ENCODE measurements around the gene C17orf75. TPM values are rescaled to one million over a fixed set of nuclear protein-coding genes. Genes with fewer than 3 reads are reported as not detected.
A peak's percentile ranks its signal among the peaks of the same experiment; 100 is the strongest.

Gene C17orf75
- total RNA-seq, 3 donors from 2014 or later (not counting 1 experiment from before 2014, with no cell fraction given): 12.7 to 18.8 (median 13.3) TPM

DNA sequence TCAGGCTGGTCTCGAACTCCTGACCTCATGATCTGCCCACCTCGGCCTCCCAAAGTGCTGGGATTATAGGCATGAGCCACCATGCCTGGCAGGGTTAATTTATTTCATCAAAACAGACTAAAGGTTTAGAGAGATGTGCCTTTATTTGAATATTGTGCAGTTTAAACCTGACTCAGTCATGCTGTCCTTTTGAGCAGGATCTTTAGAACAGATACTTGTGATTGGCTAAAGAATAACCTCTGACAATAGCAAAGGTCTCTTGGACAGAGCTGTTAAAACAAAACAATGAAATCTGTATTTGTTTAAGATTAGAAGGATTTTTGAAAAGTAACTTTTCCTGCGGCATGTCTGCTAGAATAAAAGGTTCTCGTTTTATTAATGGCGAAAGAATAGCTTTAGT is 44.0 kb upstream of the C17orf75 start:
- no peak overlapping the region for H3K27ac ChIP-seq (ENCODE audit: low read length)
- peaks cover 18% of the 10 kb centered on the region for H3K36me3 ChIP-seq (ENCODE audit: control insufficient read depth, insufficient read depth, low read length)
- 97% methylated on average over 5 of the region's 5 CpGs for WGBS (ENCODE audit: insufficient coverage)
- H3K4me3 ChIP-seq (ENCODE audit: low read length): no peak overlapping the region
- no peaks in the 10 kb centered on the region for H3K27me3 ChIP-seq (ENCODE audit: control insufficient read depth, insufficient read depth, low read length)
- Mint-ChIP-seq H3K9me3 (no peaks in the 10 kb centered on the region), H3K36me3 (peaks cover 12% of the 10 kb centered on the region), H3K27ac (peak overlapping the region; percentile 3 to 64), H3K27me3 (ENCODE audit: low read depth in 2 of 2) (no peaks in the 10 kb centered on the region), H3K4me1 (peaks cover 22 to 25% of the 10 kb centered on the region in 2 donors), H3K4me3 (no peak overlapping the region)
- ATAC-seq (no peak), DNase-seq (no peak)
- intact Hi-C loops (cut with micrococcal nuclease): no loop called here
- TF ChIP-seq, protein P1, sequence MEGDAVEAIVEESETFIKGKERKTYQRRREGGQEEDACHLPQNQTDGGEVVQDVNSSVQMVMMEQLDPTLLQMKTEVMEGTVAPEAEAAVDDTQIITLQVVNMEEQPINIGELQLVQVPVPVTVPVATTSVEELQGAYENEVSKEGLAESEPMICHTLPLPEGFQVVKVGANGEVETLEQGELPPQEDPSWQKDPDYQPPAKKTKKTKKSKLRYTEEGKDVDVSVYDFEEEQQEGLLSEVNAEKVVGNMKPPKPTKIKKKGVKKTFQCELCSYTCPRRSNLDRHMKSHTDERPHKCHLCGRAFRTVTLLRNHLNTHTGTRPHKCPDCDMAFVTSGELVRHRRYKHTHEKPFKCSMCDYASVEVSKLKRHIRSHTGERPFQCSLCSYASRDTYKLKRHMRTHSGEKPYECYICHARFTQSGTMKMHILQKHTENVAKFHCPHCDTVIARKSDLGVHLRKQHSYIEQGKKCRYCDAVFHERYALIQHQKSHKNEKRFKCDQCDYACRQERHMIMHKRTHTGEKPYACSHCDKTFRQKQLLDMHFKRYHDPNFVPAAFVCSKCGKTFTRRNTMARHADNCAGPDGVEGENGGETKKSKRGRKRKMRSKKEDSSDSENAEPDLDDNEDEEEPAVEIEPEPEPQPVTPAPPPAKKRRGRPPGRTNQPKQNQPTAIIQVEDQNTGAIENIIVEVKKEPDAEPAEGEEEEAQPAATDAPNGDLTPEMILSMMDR (IDR thresholded peaks at IDR 0.05): no peak
- no peaks in the 10 kb centered on the region for H3K4me1 ChIP-seq (ENCODE audit: control insufficient read depth, insufficient read depth, low read length)
- no peaks in the 10 kb centered on the region for H3K9me3 ChIP-seq (ENCODE audit: control insufficient read depth, insufficient read depth, low read length)

DNA sequence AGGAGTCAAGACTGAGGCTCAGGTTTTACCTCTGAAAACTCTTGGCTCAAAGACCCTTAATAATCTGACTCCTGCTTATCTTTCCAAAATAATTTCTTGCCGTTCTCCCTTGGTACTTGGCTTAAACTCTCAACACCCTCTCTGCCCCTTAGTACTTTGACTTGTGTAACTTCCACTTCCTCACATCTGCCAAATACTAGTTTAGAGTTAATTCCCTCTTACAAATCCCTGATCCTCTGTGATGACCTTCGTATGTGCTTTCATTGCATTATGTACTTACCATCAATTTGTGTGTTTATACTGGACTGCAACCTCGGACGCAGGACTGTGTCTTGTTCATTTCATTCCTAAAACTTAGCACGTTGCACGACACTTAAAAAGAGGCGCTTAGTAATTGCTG is 43.1 kb upstream of the C17orf75 start:
- intact Hi-C loops (cut with micrococcal nuclease): no loop called here

DNA sequence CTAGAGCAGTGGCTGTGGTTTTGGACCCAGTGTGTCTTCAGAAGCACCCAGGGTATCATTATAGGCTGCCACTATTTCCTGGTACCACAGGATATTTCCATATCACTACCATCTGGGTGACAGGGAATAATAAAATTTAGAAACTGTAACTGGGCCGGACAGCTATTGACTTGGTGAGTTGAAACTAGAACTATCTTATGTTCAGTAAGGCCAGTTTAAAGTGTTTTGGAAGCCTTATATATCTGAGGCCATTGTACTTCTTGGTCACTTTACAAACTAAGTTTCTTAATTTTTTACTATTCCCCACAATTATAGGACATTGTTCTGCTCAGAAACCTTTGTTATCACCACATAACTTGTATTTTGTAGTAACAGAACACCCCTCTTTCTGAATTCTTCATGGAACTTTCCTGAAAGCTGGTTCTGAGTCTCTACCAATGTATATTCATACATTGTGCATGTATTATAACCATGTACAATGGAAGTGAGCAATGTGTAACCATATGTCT is 42.0 kb upstream of the C17orf75 start:
- Histone ChIP-seq H3K27me3 (ENCODE audit: control insufficient read depth, insufficient read depth, low read length) (no peaks in the 10 kb centered on the region), H3K9me3 (ENCODE audit: control insufficient read depth, insufficient read depth, low read length) (no peaks in the 10 kb centered on the region), H3K36me3 (ENCODE audit: control insufficient read depth, insufficient read depth, low read length) (peaks cover 37% of the 10 kb centered on the region), H3K4me1 (ENCODE audit: control insufficient read depth, insufficient read depth, low read length) (no peaks in the 10 kb centered on the region), H3K4me3 (ENCODE audit: low read length) (no peak overlapping the region), H3K27ac (ENCODE audit: low read length) (no peak overlapping the region)
- intact Hi-C loops (cut with micrococcal nuclease): no loop called here
- H3K9me3 Mint-ChIP-seq: no peaks in the 10 kb centered on the region
- peaks cover 22 to 25% of the 10 kb centered on the region in 2 donors for H3K4me1 Mint-ChIP-seq
- TF ChIP-seq, protein P1 (IDR thresholded peaks at IDR 0.05): no peak
- ATAC-seq (no peak), DNase-seq (no peak)
- peaks cover 18% of the 10 kb centered on the region for H3K36me3 Mint-ChIP-seq
- H3K27ac Mint-ChIP-seq: peak overlapping the region; percentile 41 to 54
- no peak overlapping the region for H3K4me3 Mint-ChIP-seq
- H3K27me3 Mint-ChIP-seq (ENCODE audit: low read depth in 2 of 2): no peaks in the 10 kb centered on the region
- WGBS (ENCODE audit: insufficient coverage): 100% methylated on average over 1 of the region's 1 CpG

More for the DNA sequence above, 43.1 kb upstream of the C17orf75 start:
- Histone ChIP-seq H3K9me3 (ENCODE audit: control insufficient read depth, insufficient read depth, low read length) (no peaks in the 10 kb centered on the region), H3K4me3 (ENCODE audit: low read length) (no peak overlapping the region), H3K27me3 (ENCODE audit: control insufficient read depth, insufficient read depth, low read length) (no peaks in the 10 kb centered on the region), H3K4me1 (ENCODE audit: control insufficient read depth, insufficient read depth, low read length) (no peaks in the 10 kb centered on the region), H3K36me3 (ENCODE audit: control insufficient read depth, insufficient read depth, low read length) (peaks cover 26% of the 10 kb centered on the region), H3K27ac (ENCODE audit: low read length) (no peak overlapping the region)
- Mint-ChIP-seq H3K4me3 (no peak overlapping the region), H3K4me1 (peaks cover 22 to 25% of the 10 kb centered on the region in 2 donors), H3K36me3 (peaks cover 18% of the 10 kb centered on the region), H3K27me3 (ENCODE audit: low read depth in 2 of 2) (no peaks in the 10 kb centered on the region), H3K27ac (peak overlapping the region; percentile 41 to 54), H3K9me3 (no peaks in the 10 kb centered on the region)
- DNase-seq: no peak
- TF ChIP-seq, protein P1 (IDR thresholded peaks at IDR 0.05): no peak
- 98% methylated on average over 4 of the region's 7 CpGs for WGBS (ENCODE audit: insufficient coverage)
- no peak for ATAC-seq
